DMS53 treated with DMSO at 0.1 percent for 48 hours (cell line): Measurements from ENCODE around the gene INTS11.

Experiments used
- DNase-seq: peaks from one replicate; lab custom pipeline; 2025; ENCODE audit not compliant: unreplicated experiment; lab: John Stamatoyannopoulos, UW

The INTS11 gene

DNA sequence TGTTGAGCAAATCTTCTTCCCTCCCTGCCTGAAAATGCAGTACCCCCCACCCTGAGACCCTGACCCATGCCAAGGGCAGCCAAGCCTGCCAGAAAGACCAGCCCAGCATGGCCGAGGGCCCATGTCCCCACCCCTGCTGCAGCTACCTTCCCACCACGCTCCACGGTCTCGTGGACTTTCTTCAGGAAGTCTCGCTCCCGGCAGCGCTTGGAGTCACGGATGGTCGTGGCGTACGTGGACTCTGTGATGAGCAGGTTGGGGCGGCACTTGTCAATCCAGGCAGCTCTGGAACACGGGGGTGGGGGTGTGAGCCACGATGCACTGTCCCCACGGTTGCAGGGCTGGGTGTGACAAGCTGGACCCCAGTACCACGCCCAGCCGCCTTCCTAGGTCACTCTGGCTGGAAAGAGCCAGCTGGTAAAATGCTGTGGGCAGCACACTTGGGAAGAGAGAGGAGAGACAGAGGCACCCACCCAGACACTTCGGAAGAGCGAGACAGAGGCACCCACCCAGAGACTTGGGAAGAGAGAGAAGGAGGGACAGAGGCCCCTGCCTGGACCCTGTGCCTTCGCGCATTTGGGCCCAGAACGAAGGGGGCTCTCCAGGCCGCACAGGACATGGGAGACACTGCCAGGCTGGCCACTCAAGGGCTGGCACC, 9.7 kb downstream of the INTS11 start:
- DNase-seq = no peak

DNA sequence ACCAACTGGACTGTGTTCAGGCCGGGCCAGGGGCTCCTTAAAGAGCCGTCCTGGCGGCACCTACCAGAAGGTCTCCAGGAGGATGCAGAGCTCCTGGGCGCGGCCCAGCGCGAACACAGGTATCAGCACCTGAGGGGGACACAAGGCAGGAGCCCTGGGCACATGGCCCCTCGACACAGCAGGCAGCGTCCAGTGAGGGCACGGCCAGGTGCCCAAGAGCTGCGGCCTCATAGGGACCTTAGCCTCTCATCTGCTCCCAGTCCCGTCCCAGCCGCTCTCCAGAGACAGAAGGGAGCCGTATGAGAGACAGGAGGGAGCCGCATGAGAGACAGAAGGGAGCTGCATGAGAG, 10.2 kb downstream of the INTS11 start:
- DNase-seq = no peak

DNA sequence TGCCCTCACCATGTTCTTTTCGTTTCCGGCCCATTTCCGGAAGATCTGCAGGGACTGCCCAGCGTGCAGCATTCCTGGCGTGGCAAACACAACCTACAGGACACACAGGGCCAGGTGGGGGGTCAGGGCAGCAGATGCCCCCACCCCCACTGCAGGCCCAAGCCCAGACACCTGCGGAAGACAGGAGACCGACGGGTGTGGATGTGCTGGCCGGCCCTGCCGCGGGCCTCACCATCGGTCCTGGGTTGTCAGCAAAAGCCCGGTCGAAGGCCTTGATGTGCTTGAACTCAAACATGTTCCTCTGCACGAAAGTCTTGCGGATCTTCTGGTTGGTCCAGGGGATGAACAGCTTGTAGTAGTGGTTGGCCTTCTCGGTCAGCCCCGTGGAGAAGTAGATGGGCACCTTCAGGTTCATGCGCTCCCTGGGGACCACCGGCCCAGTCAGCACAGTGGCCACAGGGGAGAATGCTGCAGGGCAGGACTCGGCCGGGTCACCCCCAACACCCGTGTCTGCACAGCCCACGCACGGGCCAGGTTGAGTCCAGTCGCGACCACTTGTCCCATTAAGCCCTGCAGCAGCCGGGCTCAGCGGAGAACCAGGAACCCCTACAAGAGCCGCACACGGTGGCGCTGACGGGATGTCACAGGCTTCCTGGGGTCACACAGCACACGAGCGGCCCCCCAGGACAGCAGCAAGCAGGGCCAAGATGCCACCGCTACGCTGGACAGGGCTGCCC, 10.8 kb downstream of the INTS11 start:
- no peak for DNase-seq

DNA sequence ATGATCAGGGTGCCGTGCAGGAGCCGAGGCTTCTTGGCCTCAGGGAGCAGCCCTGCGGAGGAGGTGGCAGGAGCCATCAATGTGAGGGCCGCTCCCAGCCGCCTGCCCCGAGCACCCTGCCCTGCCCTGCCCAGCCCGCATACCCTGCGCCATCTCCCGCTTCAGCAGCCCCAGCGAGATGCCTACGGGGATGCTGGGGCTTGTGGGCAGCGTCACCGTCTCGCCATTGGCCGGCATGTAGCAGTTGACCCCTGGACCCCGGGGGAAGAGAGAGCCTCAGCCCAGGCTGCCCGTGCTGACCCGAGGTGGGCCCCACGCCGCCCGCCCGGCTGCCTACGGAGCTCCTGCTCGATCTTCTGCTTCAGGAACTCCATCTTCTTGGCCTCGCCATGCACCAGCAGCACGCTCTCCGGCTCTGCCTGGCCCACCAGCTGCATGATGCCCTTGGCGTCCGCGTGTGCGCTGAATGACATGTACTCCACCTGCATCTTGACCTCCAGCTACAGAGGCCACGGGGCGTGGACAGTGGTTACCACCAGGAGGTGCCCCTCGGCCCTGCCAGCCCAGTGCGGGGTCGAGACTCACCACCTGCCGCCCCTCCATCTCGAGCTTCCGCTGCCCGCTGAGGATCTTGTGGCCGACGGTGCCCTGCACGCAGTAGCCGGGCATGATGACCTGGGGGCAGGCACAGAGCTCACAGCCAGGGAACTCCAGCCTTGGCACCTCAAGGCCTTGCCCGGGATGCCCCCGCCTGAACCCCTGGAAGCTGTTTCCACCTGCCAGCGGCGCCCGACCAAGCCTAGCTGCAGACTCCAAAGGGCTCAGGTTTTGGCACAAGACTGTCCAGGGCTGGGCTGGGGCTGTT, 11.8 kb downstream of the INTS11 start:
- DNase-seq = no peak

DNA sequence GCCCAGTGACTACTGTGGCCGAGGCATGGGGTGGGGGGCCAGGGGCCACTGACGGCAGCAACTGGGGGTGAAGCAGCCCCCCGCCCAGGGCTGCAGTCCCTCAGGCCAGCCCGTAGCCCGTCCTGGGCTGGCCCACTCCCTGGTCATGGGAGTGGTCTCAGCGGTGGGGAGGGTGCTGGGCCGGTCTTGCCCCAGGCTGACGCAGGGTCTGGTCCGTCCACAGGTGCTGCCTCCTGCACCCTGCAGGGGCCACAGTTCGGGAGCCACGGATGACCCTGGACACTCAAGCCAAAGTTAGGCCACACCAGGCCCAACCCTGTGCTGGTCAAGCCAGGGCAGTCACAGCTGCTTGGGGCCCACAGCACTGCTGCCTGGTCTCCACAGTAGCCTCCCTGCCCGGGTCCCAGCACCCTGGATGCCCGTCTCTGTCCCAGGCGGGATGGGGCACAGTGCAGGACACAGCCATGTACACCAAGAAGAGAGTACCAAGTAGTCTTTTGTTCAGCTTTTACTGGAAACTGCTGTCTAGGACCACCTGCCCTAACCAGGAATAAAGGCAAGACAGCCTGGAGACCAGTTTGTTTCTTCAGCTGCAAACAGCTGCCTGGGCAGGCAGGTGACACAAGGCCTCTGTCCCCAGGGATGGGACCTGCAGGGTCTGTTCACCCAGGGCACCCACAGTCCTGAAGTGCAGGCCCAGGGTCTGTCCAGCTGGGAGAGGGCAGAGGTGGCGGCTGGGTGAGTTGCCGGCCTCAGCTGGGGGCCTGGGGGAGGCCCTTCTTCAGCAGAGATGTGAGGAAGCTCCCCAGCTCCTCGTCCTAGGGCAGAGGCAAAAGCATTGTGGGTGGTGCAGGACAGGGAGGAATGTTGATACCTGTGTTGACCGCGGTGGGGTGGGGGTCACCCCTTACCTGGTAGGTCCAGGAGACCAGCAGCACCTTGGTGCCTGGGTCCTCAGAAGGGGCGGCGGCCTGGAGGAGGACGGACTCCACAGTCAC, 13.1 kb downstream of the INTS11 start:
- DNase-seq = no peak

DNA sequence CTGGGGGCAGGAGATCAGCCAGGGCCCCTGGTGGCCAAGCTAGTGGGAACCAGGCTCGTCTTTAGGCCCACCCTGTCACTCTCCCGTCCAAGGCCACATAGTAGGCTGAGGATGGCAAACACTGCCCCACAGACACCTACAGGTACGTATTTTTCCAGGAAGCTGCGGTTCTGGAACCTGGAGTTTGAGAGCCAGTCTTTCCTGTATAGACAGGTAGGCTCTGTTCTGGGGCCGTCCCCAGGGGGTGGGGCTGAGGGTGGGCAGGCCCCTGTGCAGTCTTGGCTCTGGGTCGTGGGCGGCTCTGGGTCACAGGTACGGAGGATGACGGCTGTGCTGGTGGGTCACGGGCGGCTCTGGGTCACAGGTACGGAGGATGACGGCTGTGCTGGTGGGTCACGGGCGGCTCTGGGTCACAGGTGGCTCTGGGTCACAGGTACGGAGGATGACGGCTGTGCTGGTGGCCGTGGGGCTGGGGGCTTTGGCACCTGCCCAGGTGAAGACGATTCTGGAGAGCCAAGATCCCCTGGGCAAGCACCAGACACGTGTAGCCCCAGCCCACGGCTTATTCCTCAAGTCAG, 13.9 kb downstream of the INTS11 start:
- no peak for DNase-seq

DNA sequence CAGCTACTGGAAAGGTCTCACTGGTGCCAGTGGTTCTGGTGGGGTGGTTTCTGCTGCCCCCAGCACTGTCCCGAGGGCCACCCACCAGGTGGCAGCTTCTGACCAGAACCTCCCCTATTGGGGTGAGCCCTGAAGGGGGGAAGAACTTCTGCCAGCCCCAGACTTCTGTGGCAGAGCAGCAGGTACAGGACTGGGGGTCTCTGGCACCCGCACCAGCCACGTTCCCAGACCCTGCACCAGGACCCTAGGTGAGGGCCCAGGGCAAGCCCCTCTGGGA, 14.4 kb downstream of the INTS11 start:
- DNase-seq = no peak

DNA sequence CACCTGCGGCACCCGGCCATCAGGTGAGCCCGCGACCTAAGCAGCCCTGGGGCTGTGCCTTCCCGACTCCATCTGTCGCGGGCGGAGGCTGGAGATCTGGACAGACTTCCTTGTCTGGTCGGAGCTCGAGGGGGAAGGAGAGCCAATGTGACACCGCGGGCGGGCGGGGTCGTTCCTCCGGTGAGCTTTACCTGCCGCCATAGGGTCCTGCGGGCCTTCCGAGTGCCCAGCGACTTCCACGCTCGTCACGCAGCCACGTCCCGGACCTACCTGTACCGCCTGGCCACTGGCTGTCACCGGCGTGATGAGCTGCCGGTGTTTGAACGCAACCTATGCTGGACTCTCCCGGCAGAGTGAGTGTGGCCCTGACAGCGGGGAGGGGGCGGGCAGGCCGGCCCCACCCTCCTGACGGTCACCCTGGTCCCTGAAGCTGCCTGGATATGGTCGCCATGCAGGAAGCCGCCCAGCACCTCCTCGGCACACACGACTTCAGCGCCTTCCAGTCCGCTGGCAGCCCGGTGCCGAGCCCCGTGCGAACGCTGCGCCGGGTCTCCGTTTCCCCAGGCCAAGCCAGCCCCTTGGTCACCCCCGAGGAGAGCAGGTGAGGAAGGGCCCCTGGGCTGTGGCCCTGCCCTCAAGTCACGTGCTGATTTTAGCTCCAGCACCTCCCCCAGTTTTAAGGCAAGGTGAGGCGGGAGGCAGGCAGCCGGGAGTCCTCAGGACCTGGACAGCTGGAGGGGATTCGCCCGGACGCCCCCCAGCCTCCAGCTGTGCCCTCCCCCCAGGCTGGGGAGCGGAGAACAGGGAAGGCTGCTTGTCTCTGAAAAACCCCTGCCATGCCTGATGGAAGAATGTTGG, 15.0 kb downstream of the INTS11 start:
- DNase-seq = peak; percentile 46

DNA sequence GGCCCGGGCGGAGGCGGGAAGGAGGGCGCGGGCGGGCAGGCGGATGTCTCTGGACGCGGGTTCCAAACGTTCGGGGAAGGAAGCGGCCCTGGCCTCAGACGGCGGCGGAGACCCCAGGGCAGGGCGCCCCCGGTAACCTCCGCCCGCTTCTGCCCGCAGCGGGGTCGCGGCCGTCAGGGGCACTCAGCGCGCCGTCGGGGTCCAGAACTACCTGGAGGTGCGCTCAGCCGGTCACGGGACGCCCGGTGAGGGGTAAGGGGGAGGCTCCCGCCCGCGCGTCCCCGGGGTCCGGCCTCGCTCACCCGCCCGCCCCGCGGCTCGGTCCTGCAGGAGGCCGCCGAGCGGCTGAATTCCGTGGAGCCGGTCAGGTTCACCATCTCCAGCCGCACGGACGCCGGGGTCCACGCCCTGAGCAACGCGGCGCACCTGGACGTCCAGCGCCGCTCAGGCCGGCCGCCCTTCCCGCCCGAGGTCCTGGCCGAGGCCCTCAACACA, 15.7 kb downstream of the INTS11 start:
- DNase-seq = no peak

DNA sequence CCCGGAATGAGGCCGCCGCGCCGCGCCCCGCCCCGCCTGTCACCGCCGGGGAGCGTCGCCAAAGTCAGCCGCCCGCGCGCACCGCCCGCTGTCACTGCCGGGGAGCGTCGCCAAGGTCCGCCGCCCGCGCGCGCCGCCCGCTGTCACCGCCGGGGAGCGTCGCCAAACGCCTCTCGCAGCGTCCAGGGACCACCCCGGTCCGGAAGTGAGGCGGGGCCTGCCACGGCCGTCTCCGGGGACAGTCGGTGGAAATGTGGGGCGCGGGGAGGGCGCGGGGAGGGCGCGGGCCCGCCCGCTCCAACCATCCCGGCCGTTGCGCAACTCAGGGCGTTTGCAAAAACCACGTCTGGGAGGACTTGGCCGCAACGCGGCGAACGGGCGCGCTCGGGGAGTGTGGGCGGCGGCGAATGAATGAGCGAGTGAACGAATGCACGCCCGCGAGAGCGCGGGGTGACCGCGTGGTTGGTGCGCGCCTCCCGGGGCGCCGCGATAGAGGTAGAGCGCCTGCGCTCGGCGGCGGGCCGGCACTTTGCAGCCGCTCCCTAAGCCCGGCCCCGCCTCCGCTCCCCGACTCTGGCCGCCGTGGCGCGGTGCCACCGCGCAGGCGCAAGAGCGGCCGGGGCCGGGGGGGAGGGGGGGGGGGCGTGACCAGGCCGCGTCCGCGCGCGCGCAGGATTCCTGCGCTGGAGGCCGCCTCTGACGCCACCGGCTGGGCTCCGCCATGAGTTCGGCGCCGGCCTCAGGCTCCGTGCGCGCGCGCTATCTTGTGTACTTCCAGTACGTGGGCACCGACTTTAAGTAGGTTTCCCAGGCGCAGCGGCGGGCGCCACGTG, 16.3 kb downstream of the INTS11 start, which contains the start of the genes ACAP3 and PUSL1:
ACAP3 (minus strand) TSS at position 8 of the 833 bp plus-strand sequence. CDS start 115 bp downstream, outside the sequence.
PUSL1 (plus strand) TSS at position 675 of the 833 bp plus-strand sequence; CDS start at position 722, 47 bp downstream.
- DNase-seq = peak; percentile 93

DNA sequence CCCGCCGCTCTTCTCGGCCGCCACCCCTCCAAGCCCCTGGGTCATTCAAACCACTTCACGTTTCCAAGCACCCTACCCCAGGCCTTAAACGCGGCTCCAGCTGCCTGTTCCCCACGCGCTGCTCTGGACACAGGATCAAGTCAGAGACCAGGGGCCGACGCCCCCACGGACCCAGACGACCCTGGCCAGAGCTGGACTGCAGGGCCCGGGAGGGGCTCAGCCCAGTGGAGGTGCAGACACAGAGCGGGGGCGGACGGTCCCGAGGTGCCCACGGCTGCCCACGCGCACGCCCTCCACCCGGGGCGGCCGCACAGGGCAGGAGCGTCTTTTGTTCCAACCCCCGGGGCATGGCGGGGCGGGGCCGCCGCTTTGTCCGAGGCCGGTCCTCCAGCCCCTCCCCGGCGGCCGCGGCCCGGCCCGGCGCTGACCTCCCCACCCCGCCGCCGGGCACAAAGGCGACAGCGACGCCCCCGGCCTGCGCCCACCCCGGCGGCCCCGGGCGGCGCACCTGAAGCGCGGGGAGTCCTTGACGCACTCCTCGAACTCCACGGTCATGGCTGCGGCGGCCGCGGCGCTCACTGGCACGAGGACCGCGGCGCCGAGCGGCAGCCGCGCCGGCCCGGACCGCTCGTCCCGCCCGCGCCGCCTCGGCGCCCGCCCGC, 17.1 kb downstream of the INTS11 start:
- DNase-seq = no peak

DNA sequence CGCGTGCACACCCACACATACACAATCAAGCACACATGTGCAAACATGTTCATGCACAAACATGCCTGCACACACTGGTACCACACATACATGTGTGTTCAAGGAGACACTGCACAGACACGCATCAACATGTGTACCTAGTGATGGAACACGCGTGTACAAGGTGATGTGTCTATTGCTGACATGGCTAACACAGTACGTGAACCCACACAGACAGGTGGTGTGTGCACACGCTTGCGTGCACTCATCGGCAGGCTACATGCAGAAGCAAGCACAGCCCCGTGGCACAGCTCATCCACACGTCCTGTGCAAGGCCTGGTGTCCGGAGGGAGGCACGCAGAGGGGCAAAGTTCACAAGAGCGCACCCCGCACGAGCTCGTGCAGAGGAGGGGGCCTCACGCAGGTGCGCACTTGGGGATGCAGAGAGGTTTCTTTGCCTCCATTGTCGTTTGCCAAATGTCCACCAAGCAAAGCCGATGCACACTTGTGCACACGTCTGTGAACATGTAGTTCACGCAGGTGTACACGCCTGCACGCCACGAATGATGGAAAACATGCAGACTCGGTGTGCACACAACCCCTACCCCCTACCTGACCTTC, 17.7 kb downstream of the INTS11 start:
- DNase-seq = no peak

DNA sequence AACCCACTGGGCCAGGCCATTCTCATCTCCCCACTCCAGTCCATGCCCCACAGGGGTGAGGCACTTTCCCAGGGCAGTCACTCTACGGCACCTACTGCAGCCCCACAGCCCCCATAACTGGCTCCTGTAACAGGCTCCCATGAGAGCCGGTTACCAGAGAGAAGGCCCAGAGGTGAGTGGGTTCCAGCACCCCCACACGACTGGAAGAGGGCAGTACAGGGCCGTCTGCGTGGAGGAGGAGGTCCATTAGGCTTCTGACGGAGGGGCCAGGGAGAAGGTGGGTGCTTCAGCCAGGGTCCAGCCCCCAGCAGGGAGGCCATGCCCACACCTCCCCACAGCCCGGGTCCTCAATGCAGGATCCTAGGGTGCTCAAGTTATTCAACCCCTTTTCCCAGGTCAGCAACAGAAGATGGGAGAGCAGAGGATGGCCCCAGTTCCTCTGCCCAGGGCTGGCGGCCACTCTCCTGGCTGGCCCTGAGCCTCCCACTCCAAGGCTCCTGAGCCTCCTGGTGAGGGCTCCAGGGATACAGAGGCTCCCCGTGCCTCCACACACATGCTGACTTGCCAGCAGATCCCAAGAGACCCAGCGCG, 18.3 kb downstream of the INTS11 start:
- DNase-seq = no peak

DNA sequence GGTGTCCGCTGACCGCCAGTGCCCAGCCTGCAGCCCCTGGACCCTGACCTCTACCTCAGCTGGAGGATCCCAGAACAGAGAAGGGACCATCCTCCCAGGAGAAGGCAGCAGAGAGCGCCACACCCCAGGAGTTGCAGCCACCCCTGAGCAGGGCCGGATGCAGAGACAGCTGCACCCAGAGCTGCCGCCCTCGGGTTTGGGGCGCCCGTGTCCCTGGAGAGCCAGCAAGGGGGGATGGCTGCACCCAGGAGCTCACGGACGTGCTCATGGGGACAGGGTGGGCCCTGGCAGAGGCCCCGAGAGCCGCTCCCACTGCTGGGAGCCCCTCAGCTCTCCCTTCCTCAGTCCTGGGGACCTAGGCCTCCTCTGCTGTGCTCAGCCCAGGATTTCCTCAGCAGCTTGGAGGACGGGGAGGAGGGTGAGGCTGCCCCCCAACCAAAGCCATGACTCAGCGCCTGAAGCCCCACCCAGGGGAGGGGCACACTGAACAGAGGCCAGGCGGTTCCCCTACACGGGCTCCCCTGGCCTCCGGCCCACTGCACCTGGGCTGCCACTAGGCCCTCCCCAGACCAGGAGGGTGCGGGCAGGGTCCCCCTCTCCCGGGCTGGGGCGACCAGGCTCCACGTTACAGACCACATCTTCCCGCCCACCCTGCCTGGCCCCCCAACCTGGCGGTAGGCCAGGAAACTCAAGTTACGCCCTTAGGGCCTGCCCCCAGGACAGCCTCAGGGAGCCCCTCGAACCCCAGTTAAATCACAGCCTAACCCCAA, 19.0 kb downstream of the INTS11 start:
- DNase-seq = no peak

DNA sequence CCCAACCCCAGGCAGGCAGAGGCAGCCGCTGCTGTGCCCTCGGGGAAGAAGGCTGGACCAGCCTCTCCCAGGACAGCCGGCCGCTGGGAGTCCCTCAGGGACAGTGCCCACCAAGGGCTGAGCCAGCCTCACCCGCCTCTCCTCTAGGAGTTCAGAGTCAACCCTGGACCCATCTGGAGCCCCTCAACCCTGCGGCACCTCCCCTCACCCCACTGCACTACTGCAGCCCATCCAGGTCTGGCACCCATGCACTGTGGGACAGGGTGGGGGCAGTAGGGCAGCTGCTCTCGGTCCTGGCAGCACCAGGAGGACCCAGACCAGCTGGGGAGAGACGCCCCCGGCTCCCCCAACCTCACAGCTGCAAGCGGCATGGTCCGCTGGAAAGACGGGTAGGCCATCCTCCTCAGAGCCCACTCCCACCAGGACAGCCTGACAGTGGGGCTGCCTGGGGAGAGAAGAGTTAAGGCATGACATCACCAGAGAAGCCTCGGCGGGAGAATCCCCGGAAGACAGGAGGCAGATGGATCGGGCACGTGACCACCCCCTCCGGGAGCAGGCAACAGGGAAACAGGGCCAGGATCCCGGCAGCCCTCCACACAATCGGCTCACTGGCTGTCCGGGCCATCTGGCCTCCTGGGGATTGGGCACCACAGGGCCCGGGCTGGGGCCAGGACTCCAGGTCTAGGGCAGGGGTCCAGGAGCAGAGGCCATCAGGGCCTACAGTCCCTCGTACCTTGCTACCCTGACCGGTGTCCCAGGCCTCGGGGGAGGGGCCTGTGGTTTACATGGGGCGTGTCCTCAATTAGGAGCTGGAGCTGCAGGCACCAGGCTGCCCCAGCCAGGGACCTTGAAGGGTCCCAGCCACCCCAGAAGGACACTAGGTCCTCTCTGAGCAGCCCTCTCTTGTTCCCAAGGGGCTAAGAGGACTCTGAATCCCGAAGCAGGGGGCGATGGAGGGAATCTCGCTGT, 19.8 kb downstream of the INTS11 start:
- DNase-seq = peak; percentile 86
